A375 (cell line): ENCODE data around the gene UQCRHL. TPM values are rescaled to one million over a fixed set of nuclear protein-coding genes. Genes with fewer than 3 reads are reported as not detected.

Experiments used
- total RNA-seq: library from RNA; depleted of rRNA; stranded (reverse); fragments of >200 nt; shearing (Covaris generic); gene quantifications from 2 replicates; pipeline ENCODE4 v1.2.3, GENCODE V29; 2014; rRNA removed

UQCRHL gene
- 14.8 and 21.4 TPM in 2 replicates for total RNA-seq

GRCh38 chr1:15807549-15807948 lies at the start of gene UQCRHL:
TSS of gene UQCRHL (minus strand) at chr1:15807649. CDS start at chr1:15807649, 0 bp downstream.

GRCh38 chr1:15847100-15847892 lies 39.8 kb upstream of the UQCRHL start, which contains the start of gene SPEN:
TSS of gene SPEN (plus strand) at chr1:15847707. CDS start at chr1:15848068, 361 bp downstream.

GRCh38 chr1:15758343-15758931 lies 49.0 kb downstream of the UQCRHL start, which contains the start of gene FBLIM1:
TSS of gene FBLIM1 (plus strand) at chr1:15758795. CDS start at chr1:15764984, 6,189 bp downstream.

Other genes with a start within 250 kb of the UQCRHL start
- gene AGMAT, start 222.6 kb downstream of the UQCRHL start, total RNA-seq = not detected in 2 replicates
- 10.7 and 12.4 TPM in 2 replicates for gene DDI2, start 190.2 kb downstream of the UQCRHL start, total RNA-seq
- gene PLEKHM2, start 123.3 kb downstream of the UQCRHL start, total RNA-seq = 28.5 and 33.6 TPM in 2 replicates
- 0.37 and 0.94 TPM in 2 replicates for gene SLC25A34, start 71.4 kb downstream of the UQCRHL start, total RNA-seq
- not detected in 2 replicates for gene TMEM82, start 65.2 kb downstream of the UQCRHL start, total RNA-seq
- gene FBLIM1, start 48.9 kb downstream of the UQCRHL start, total RNA-seq = 3.1 and 4.5 TPM in 2 replicates
- 21.6 and 23.7 TPM in 2 replicates for gene SPEN, start 40.1 kb upstream of the UQCRHL start, total RNA-seq
- 42.3 and 42.9 TPM in 2 replicates for gene ZBTB17, start 168.5 kb upstream of the UQCRHL start, total RNA-seq
- gene SRARP, start 196.6 kb upstream of the UQCRHL start, total RNA-seq = not detected in 2 replicates
- gene HSPB7, start 210.4 kb upstream of the UQCRHL start, total RNA-seq = not detected in 2 replicates
- gene CLCNKA, start 214.4 kb upstream of the UQCRHL start, total RNA-seq = not detected in 2 replicates
- not detected in 2 replicates for gene CLCNKB, start 236.1 kb upstream of the UQCRHL start, total RNA-seq